GM18861 (cell line): ENCODE data around the gene CCNK.

Experiments
- ATAC-seq: cut with Tn5 transposase; IDR thresholded peaks from one replicate; pipeline ENCODE4 v1.9.1; 2021; ENCODE audit not compliant: unreplicated experiment

The CCNK gene

DNA sequence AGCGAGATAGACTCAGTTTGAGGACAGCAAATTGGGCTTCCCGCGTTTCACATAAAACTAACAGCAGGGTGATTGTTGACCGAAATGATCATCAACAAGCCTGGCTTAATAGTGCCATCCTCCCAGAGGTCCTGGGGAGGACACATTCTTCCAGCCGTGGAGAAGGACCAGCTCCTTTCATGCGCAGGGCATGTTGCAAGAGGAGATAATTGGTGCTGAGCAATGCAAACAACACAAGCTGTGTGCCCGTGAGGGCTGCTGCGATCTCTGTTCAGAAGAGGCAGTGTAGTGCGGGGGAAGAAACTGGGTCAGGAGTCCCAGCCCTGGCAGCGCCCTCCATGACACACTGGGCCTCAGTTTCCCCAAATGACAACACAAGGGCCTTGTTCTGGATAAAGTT lies 68.5 kb downstream of the CCNK start:
- ATAC-seq: no peak

GRCh38 chr14:99550387-99550992 lies 69.3 kb downstream of the CCNK start:
- ATAC-seq: no peak

DNA sequence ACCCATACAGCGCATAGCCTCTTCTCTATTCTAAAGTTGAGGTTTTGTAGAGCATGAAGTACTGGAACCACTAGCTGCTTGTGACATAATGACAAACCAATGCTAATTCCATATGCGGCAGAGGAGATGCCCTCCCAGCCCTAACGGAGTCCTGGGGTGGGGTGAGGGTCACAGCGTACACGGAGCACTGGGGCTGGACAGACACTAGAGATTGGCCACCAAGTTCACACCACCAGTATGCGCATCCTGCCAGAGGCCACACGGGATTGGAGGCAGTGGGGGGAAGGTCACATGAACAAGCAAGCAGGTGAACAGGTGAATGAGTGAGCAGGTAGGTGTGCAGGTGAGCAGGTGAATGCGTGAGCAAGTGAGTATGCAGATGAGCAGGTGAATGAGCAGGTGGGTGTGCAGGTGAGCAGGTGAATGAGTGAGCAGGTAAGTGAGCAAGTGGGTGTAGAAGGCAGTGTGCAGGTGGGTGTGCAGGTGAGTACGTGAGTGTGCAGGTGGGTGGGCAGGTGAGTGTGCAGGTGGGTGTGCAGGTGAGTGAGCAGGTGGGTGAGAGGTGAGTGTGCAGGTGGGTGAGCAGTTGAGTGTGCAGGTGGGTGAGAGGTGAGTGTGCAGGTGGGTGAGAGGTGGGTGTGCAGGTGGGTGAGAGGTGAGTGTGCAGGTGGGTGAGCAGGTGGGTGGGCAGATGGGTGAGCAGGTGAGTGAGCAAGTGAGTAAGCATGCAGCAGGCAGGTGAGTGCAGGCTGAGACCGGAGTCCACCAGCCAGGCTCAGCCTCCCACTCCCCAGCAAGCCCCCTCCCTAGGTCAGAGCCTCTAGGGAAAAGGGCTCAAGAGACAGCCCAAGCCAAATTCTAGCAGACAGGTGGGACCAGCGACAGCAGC lies 70.1 kb downstream of the CCNK start:
- ATAC-seq: no peak

GRCh38 chr14:99552021-99552553 lies 70.9 kb downstream of the CCNK start:
- no peak for ATAC-seq

DNA sequence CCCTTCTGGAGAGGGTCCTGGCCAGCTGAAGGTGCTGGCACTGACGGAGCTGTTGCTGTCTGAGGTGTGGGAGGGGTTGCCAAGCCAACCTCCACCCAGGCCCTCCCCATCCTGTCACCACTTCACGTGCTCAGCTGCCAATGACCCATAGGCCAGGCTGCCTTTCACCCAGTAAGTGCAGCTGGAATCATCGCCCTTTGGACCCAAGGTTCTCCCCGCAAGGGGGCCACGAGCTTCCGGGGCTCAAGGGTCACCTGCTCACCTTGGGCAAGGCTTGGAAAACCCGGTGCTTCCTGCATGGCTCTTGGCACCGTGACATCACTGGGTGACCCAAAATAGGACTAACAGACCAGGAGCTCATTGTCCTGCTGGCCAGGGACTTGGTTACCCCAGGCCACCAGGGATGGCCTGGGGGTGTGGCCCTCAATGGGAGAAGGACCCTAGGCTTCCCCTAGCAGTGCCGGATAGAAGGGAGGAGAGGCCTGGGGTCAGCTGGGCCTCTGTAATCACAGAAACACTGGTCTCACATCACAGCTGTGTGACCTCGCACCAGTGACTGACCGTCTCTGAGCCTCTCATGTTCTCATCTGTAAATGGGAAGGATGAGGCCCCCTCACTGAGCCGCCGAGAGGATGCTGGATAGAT lies 71.5 kb downstream of the CCNK start:
- no peak for ATAC-seq

GRCh38 chr14:99554184-99554583 lies 73.0 kb downstream of the CCNK start:
- ATAC-seq: no peak

- ATAC-seq: no peak
Observed at GRCh38 chr14:99554757-99555531, 73.7 kb downstream of the CCNK start.

GRCh38 chr14:99556134-99556791 lies 75.1 kb downstream of the CCNK start:
- no peak for ATAC-seq

DNA sequence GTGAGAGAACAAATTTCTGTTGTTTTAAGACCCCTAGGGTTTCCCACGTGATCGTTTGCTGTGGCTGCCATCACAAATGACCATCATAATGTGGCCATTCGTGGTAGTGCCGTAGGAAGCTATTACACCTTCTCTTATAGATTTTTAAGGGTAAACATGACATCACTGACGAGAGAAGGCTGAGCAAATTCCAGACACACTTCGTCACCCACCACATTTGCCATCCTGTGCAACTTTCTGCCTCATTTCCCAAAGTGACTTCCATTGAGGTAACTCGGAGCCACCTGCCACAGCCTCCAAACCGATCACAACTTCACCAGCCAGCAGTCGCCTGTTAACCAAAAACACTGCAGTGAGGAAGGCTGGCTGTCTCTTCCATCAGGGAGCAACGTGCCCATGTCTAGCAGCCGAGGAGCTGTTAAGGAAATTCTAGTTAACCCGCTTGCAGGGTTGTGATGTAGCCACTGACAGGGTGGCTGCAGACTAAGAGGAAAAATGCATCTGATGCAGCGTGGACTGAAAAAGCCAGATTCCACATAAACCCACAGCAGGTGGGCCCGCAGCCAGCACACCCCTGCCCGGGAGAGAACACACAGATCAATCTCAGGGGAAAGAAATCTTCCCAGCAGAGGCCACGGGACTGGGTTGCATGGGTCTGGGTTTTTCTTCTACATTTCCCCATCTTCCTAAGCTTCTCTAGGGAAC lies 78.2 kb downstream of the CCNK start:
- no peak for ATAC-seq

- no peak for ATAC-seq
Observed at GRCh38 chr14:99560403-99560802, 79.2 kb downstream of the CCNK start.

- no peak for ATAC-seq
Observed at GRCh38 chr14:99560922-99561683, 79.9 kb downstream of the CCNK start.

- no peak for ATAC-seq
Observed at GRCh38 chr14:99561864-99562263, 80.7 kb downstream of the CCNK start.
